H9 (cell line): Measurements from ENCODE around the gene PCBD2. TPM values are rescaled to one million over a fixed set of nuclear protein-coding genes. Genes with fewer than 3 reads are reported as not detected.

Experiments used
- DNase-seq: peaks from one replicate; pipeline ENCODE4 v3.0.0-alpha.2; 2017
- H2AFZ ChIP-seq: one replicate; pipeline ENCODE4 v1.6.1; 2013; ENCODE audit warnings: mild to moderate bottlenecking, low read length, control low read depth, moderate library complexity
- H2AK5ac ChIP-seq: 2 replicates; pipeline ENCODE4 v1.6.1; 2013; ENCODE audit warnings: low read length, control low read depth, mixed read lengths; ENCODE audit not compliant: insufficient read length
- H2BK120ac ChIP-seq: one replicate; pipeline ENCODE4 v1.6.1; 2013; ENCODE audit warnings: low read depth, mild to moderate bottlenecking, low read length, control low read depth, inconsistent platforms; ENCODE audit not compliant: poor library complexity, severe bottlenecking
- H2BK12ac ChIP-seq: 2 replicates; pipeline ENCODE4 v1.6.1; 2013; ENCODE audit warnings: low read length, control low read depth, mixed read lengths, low read depth; ENCODE audit not compliant: insufficient read length
- H2BK15ac ChIP-seq: 2 replicates; pipeline ENCODE4 v1.6.1; 2013; ENCODE audit warnings: low read depth, low read length, control low read depth
- H2BK20ac ChIP-seq: one replicate; pipeline ENCODE4 v1.6.1; 2013; ENCODE audit warnings: low read depth, mild to moderate bottlenecking, low read length, control low read depth, inconsistent platforms; ENCODE audit not compliant: poor library complexity, severe bottlenecking
- H2BK5ac ChIP-seq: 2 replicates; pipeline ENCODE4 v1.6.1; 2013; ENCODE audit warnings: low read length, control low read depth, mixed read lengths; ENCODE audit not compliant: insufficient read length
- H3K14ac ChIP-seq: 2 replicates; pipeline ENCODE4 v1.6.1; 2013; ENCODE audit warnings: low read length, control low read depth; ENCODE audit not compliant: insufficient read depth
- H3K18ac ChIP-seq: 2 replicates; pipeline ENCODE4 v1.6.1; 2013; ENCODE audit warnings: low read depth, mild to moderate bottlenecking, mixed read lengths, low read length, control low read depth; ENCODE audit not compliant: insufficient read length
- H3K23ac ChIP-seq: 2 replicates; pipeline ENCODE4 v1.6.1; 2013; ENCODE audit warnings: low read length, control low read depth, mixed read lengths, low read depth; ENCODE audit not compliant: insufficient read length
- H3K23me2 ChIP-seq: 2 replicates; pipeline ENCODE4 v1.6.1; 2013; ENCODE audit warnings: low read depth, mild to moderate bottlenecking, mixed read lengths, low read length, control low read depth; ENCODE audit not compliant: insufficient read length, poor library complexity, severe bottlenecking
- H3K27ac ChIP-seq: 2 replicates; pipeline ENCODE4 v1.5.1; 2013; ENCODE audit warnings: low read length, control low read depth, mixed read lengths, low read depth; ENCODE audit not compliant: insufficient read length
- H3K27me3 ChIP-seq: 2 replicates; pipeline ENCODE4 v1.6.1; 2013; ENCODE audit warnings: low read length, control low read depth, inconsistent platforms; ENCODE audit not compliant: insufficient read depth
- H3K4ac ChIP-seq: 2 replicates; pipeline ENCODE4 v1.6.1; 2013; ENCODE audit warnings: low read depth, mild to moderate bottlenecking, control low read depth, inconsistent platforms, low read length, moderate library complexity
- H3K4me1 ChIP-seq: 2 replicates; pipeline ENCODE4 v1.6.1; 2013; ENCODE audit warnings: low read length, control low read depth, inconsistent platforms; ENCODE audit not compliant: insufficient read depth
- H3K4me2 ChIP-seq: 2 replicates; pipeline ENCODE4 v1.6.1; 2013; ENCODE audit warnings: low read length, control low read depth, mixed read lengths; ENCODE audit not compliant: insufficient read length, insufficient read depth
- H3K56ac ChIP-seq: 2 replicates; pipeline ENCODE4 v1.6.1; 2013; ENCODE audit warnings: low read depth, mild to moderate bottlenecking, mixed read lengths, low read length, control low read depth; ENCODE audit not compliant: insufficient read length
- H3K79me1 ChIP-seq: 2 replicates; pipeline ENCODE4 v1.6.1; 2013; ENCODE audit warnings: low read depth, mild to moderate bottlenecking, moderate library complexity, low read length, control low read depth, inconsistent platforms; ENCODE audit not compliant: insufficient read depth, poor library complexity, severe bottlenecking
- H3K79me2 ChIP-seq: 2 replicates; pipeline ENCODE4 v1.6.1; 2013; ENCODE audit warnings: low read length, control low read depth, inconsistent platforms; ENCODE audit not compliant: insufficient read depth
- H3K9ac ChIP-seq: 2 replicates; pipeline ENCODE4 v1.6.1; 2013; ENCODE audit warnings: low read length, control low read depth, mixed read lengths; ENCODE audit not compliant: insufficient read length; ENCODE audit errors: extremely low read depth
- H3K9me3 ChIP-seq: one replicate; pipeline ENCODE4 v1.6.1; 2013; ENCODE audit warnings: low read depth, low read length, inconsistent platforms; ENCODE audit not compliant: control insufficient read depth
- H3T11ph ChIP-seq: one replicate; pipeline ENCODE4 v1.6.1; 2013; ENCODE audit warnings: mild to moderate bottlenecking, low read length, control low read depth, inconsistent platforms
- H4K20me1 ChIP-seq: one replicate; pipeline ENCODE4 v1.6.1; 2013; ENCODE audit not compliant: control insufficient read depth, insufficient read length, insufficient read depth
- H4K5ac ChIP-seq: 2 replicates; pipeline ENCODE4 v1.6.1; 2013; ENCODE audit warnings: low read depth, mild to moderate bottlenecking, mixed read lengths, low read length, control low read depth; ENCODE audit not compliant: insufficient read length
- H4K8ac ChIP-seq: replicated peaks from 2 replicates; pipeline ENCODE4 v1.6.1; 2013; ENCODE audit warnings: low read length, control low read depth, mixed read lengths, low read depth; ENCODE audit not compliant: insufficient read length
- H4K91ac ChIP-seq: 2 replicates; pipeline ENCODE4 v1.6.1; 2013; ENCODE audit warnings: low read depth, mild to moderate bottlenecking, moderate library complexity, mixed read lengths, low read length, control low read depth; ENCODE audit not compliant: insufficient read length
- H3K27ac Mint-ChIP-seq, 3 experiments: 2 replicates in 2 of 3; 3 replicates in 1 of 3; pipeline ENCODE4 v1.8.0; 2020 to 2021; ENCODE audit warnings: mixed read lengths in 3 of 3, mild to moderate bottlenecking in 1 of 3, moderate library complexity in 1 of 3
- H3K27me3 Mint-ChIP-seq: 2 replicates; pipeline ENCODE4 v1.8.0; 2021; ENCODE audit warnings: low read depth, mild to moderate bottlenecking, moderate library complexity, mixed read lengths
- H3K36me3 Mint-ChIP-seq, 3 experiments: 2 replicates in 2 of 3; 3 replicates in 1 of 3; pipeline ENCODE4 v1.8.0; 2020 to 2021; ENCODE audit warnings: low read depth in 3 of 3, mixed read lengths in 3 of 3; ENCODE audit not compliant: insufficient read depth in 1 of 3
- H3K4me1 Mint-ChIP-seq, 2 experiments: 2 replicates each; pipeline ENCODE4 v1.8.0; 2020; ENCODE audit warnings: mixed read lengths in 2 of 2
- H3K4me3 Mint-ChIP-seq, 2 experiments: 2 replicates in 1 of 2; 3 replicates in 1 of 2; pipeline ENCODE4 v1.8.0; 2020 to 2021; ENCODE audit warnings: mild to moderate bottlenecking in 2 of 2, mixed read lengths in 2 of 2, moderate library complexity in 1 of 2
- H3K9me3 Mint-ChIP-seq, 2 experiments: 2 replicates in 1 of 2; 3 replicates in 1 of 2; pipeline ENCODE4 v1.8.0; 2020; ENCODE audit warnings: mild to moderate bottlenecking in 2 of 2, mixed read lengths in 2 of 2, moderate library complexity in 1 of 2
- WGBS: extraction: QIAGEN DNeasy Blood & Tissue Kit; methylation state at CpG from one replicate; pipeline ENCODE4 v1.1.7; 2013; ENCODE audit warnings: missing lambda C conversion rate, low lambda C conversion rate, mixed read lengths; ENCODE audit not compliant: insufficient read length; ENCODE audit errors: extremely low coverage; 5-methylcytosine and 5-hydroxymethylcytosine counted together
- total RNA-seq: library from RNA; stranded (reverse); gene quantifications from 2 replicates; pipeline ENCODE4 v1.2.1, GENCODE V29; 2021
- TF ChIP-seq, protein P1 (sequence below): fragments of 200-600 bp; sonication (generic); conservative IDR thresholded peaks from 3 replicates; pipeline ENCODE4 v1.8.0; 2021; ENCODE audit warnings: antibody characterized with exemption, mild to moderate bottlenecking

PCBD2 gene
- total RNA-seq, 1 experiment from 2014 or later: 11.9 TPM

DNA sequence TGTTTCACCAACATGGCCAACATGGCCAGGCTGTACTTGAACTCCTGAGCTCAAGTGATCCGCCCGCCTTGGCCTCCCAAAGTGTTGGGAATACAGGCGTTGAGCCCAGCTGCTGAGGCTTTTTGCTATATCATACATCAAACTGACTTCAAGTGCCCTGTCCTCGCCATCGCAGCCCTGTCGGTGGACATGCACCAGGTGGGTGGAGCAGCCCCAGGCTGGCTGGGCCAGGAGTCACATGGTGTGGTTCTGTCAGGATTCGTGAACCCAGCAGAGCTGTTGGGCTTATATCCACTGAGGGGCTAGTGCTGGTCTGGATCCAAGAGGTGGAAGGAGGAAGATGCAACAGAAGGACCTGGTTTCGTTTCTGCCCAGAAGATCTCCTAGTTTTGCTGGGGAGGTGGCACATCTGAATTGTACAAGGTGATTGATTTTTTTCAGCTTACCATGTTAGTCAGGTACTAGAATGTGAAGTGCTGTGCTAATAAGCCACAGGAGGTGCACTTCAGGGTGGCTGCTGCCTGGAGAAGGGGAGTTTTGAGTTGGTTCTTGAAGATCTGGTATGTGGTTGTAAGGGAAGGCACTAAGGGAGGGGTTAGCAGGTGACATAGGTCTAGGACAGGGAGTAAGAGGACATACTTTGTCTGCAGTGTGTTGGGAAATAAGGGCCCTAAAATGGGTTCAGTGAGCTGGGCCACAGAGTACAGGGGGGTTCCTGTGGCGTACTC, 16.1 kb downstream of the PCBD2 start:
- H3K9ac ChIP-seq: no peak overlapping the region
- no peak overlapping the region for H2BK5ac ChIP-seq
- peaks cover 4 to 21% (median 15%) of the 10 kb centered on the region in 3 experiments; a peak in 5 of 7 replicates for H3K36me3 Mint-ChIP-seq
- H4K20me1 ChIP-seq: no peaks in the 10 kb centered on the region
- no peaks in the 10 kb centered on the region for H3K23me2 ChIP-seq
- no peak overlapping the region for H3K56ac ChIP-seq
- H2BK120ac ChIP-seq: no peak overlapping the region
- H3K18ac ChIP-seq: no peak overlapping the region
- no peaks in the 10 kb centered on the region for H3K79me2 ChIP-seq
- no peak overlapping the region for H4K91ac ChIP-seq
- no peak overlapping the region for H2BK15ac ChIP-seq
- H3T11ph ChIP-seq: no peak overlapping the region
- no peaks in the 10 kb centered on the region for H3K27me3 ChIP-seq
- no peak overlapping the region for H2AFZ ChIP-seq
- no peaks in the 10 kb centered on the region for H3K9me3 Mint-ChIP-seq
- H3K23ac ChIP-seq: no peak overlapping the region
- H3K9me3 ChIP-seq: no peaks in the 10 kb centered on the region
- TF ChIP-seq, protein P1, sequence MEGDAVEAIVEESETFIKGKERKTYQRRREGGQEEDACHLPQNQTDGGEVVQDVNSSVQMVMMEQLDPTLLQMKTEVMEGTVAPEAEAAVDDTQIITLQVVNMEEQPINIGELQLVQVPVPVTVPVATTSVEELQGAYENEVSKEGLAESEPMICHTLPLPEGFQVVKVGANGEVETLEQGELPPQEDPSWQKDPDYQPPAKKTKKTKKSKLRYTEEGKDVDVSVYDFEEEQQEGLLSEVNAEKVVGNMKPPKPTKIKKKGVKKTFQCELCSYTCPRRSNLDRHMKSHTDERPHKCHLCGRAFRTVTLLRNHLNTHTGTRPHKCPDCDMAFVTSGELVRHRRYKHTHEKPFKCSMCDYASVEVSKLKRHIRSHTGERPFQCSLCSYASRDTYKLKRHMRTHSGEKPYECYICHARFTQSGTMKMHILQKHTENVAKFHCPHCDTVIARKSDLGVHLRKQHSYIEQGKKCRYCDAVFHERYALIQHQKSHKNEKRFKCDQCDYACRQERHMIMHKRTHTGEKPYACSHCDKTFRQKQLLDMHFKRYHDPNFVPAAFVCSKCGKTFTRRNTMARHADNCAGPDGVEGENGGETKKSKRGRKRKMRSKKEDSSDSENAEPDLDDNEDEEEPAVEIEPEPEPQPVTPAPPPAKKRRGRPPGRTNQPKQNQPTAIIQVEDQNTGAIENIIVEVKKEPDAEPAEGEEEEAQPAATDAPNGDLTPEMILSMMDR: no peak
- no peak overlapping the region for H3K4me2 ChIP-seq
- peaks cover 4% of the 10 kb centered on the region in 2 experiments; a peak in 2 of 4 replicates for H3K4me1 Mint-ChIP-seq
- no peak overlapping the region for H3K4ac ChIP-seq
- H3K4me3 Mint-ChIP-seq: no peak overlapping the region
- H4K5ac ChIP-seq: no peak overlapping the region
- H4K8ac ChIP-seq: no peak overlapping the region
- H2AK5ac ChIP-seq: no peak overlapping the region
- no peak overlapping the region for H2BK20ac ChIP-seq
- no peak overlapping the region for H3K27ac Mint-ChIP-seq
- H3K27ac ChIP-seq: no peak overlapping the region
- no peak overlapping the region for H2BK12ac ChIP-seq
- no peak for DNase-seq
- H3K4me1 ChIP-seq: no peaks in the 10 kb centered on the region
- no peaks in the 10 kb centered on the region for H3K27me3 Mint-ChIP-seq
- WGBS: no CpG with 5 or more reads among the region's 9 CpGs
- H3K79me1 ChIP-seq: no peaks in the 10 kb centered on the region
- no peak overlapping the region for H3K14ac ChIP-seq
